Duodenal mucosa (tissue), 2 donors: Measurements from ENCODE around the gene CD55.

Experiments used
- H3K27ac ChIP-seq: one replicate; pipeline ENCODE4 v1.7.0; 2013; ENCODE audit warnings: low read depth, low read length
- H3K27me3 ChIP-seq, 2 donors: one replicate each; pipeline ENCODE4 v1.7.0; 2013; ENCODE audit warnings: low read length in 2 of 2, control low read depth in 1 of 2; ENCODE audit not compliant: insufficient read depth in 2 of 2, control insufficient read depth in 1 of 2
- H3K36me3 ChIP-seq, 2 donors: one replicate each; pipeline ENCODE4 v1.7.0; 2013; ENCODE audit warnings: low read length in 2 of 2, control low read depth in 1 of 2; ENCODE audit not compliant: insufficient read depth in 2 of 2, control insufficient read depth in 1 of 2
- H3K4me1 ChIP-seq, 2 donors: one replicate each; pipeline ENCODE4 v1.7.0; 2013; ENCODE audit warnings: low read length in 2 of 2, control low read depth in 1 of 2; ENCODE audit not compliant: insufficient read depth in 2 of 2, control insufficient read depth in 1 of 2
- H3K4me3 ChIP-seq, 2 donors: one replicate each; pipeline ENCODE4 v1.7.0; 2013; ENCODE audit warnings: low read length in 2 of 2, low read depth in 1 of 2
- H3K9ac ChIP-seq, 2 donors: one replicate each; pipeline ENCODE4 v1.7.0; 2013; ENCODE audit warnings: low read length in 2 of 2, low read depth in 1 of 2
- H3K9me3 ChIP-seq, 2 donors: one replicate each; pipeline ENCODE4 v1.7.0; 2013; ENCODE audit warnings: low read length in 2 of 2, control low read depth in 1 of 2; ENCODE audit not compliant: control insufficient read depth in 1 of 2

Gene CD55

DNA sequence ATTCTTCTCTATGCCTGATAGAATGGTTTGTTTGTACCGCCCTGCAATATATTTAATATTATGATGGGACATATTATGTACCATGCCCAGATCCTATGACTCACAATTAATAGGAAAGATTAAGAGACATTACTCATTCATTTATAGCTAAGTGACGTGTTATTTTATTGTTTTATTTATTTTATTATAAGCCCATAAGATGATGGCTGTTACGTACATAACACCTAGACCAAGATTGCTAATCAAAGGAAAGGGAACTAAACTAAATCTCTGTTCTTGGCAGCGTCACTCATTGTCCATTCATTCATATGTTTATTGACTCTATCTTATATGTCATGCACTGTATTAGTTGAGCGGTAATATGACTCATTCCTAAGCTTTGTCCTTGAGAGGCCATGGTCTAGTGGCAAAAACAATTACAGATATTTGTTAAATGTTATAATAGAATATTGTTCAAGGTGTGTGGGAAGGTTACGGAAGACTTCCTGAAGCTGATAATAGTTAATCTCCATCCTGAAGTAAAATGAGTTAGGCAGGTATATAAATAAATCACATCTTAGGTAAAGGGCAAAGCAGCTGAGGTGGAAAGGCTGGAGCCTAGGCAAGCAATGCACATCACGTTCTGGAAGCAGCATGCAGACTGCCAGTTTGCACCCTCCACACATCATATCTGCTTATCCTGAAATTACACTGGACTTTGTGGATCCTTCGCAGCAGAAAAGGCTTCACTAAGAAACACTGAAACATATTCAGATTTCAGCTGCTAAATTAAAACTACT is 16.6 kb upstream of the CD55 start:
- Histone ChIP-seq H3K4me1 (peaks cover 13 to 23% of the 10 kb centered on the region in 2 donors), H3K27me3 (no peaks in the 10 kb centered on the region), H3K4me3 (no peak overlapping the region), H3K36me3 (no peaks in the 10 kb centered on the region), H3K9me3 (no peaks in the 10 kb centered on the region), H3K9ac (peak overlapping the region in 1 of 2 donors; percentile 33), H3K27ac (peak overlapping the region; percentile 40)

DNA sequence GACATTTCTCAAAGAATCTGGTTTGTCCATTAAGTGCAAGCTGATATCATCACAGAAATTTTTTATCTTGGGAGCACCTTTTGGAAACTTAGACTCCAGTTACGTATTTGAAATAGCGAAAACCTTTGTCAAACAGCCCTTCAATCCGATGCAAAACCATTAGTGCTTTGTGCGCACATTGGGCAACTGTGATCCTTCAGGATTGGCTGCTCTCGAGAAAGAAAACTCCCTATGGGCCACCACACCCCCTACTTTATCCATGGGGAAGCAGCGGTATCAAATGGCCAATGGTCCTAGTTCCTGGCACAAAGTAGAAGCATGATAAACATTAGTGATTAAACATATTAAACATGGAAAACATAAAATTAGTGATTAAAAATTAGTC is 16.0 kb upstream of the CD55 start:
- H3K27ac ChIP-seq: peak overlapping the region; percentile 40
- H3K9ac ChIP-seq: peak overlapping the region in 1 of 2 donors; percentile 33
- H3K9me3 ChIP-seq: no peaks in the 10 kb centered on the region
- no peaks in the 10 kb centered on the region for H3K27me3 ChIP-seq
- peaks cover 14 to 24% of the 10 kb centered on the region in 2 donors for H3K4me1 ChIP-seq
- H3K4me3 ChIP-seq: no peak overlapping the region
- no peaks in the 10 kb centered on the region for H3K36me3 ChIP-seq

DNA sequence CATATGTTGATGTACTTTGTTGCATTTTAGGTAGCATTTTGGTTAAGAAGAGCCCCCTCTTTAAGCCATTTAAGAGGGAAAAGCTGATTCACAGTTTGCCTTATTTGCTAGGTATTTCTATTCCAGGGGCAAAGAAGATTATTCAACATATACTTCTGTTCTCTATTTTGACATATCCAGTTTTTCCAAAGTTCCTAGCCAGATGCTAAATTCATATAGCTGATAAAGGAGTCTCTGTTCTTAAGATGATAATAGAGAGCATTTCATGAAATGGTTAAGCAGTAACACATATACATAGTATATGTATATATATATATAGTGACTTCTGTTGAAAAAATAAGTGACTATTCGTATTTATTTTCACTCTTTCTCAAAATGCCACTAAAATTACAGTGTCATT is 15.5 kb upstream of the CD55 start:
- no peaks in the 10 kb centered on the region for H3K9me3 ChIP-seq
- no peak overlapping the region for H3K4me3 ChIP-seq
- H3K36me3 ChIP-seq: no peaks in the 10 kb centered on the region
- peaks cover 14 to 24% of the 10 kb centered on the region in 2 donors for H3K4me1 ChIP-seq
- no peak overlapping the region for H3K9ac ChIP-seq
- no peaks in the 10 kb centered on the region for H3K27me3 ChIP-seq
- H3K27ac ChIP-seq: no peak overlapping the region

DNA sequence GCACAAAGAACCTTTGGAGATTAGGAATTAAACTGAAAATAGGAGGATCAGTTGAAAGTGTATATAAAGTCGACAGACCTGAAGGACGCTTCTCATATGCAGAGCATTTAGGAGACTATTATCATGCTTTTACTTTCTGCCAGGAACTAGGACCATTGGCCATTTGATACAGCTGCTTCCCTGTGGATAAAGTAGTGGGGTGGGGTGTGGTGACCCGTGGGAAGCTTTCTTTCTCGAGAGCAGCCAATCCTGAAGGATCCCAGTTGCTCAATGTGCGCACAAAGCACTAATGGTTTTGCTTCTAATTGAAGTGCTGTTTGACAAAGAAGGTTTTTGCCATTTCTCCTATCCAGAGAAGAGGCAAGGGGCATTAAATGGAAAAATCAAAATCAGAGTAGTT is 14.9 kb upstream of the CD55 start:
- Histone ChIP-seq H3K9ac (no peak overlapping the region), H3K9me3 (no peaks in the 10 kb centered on the region)

DNA sequence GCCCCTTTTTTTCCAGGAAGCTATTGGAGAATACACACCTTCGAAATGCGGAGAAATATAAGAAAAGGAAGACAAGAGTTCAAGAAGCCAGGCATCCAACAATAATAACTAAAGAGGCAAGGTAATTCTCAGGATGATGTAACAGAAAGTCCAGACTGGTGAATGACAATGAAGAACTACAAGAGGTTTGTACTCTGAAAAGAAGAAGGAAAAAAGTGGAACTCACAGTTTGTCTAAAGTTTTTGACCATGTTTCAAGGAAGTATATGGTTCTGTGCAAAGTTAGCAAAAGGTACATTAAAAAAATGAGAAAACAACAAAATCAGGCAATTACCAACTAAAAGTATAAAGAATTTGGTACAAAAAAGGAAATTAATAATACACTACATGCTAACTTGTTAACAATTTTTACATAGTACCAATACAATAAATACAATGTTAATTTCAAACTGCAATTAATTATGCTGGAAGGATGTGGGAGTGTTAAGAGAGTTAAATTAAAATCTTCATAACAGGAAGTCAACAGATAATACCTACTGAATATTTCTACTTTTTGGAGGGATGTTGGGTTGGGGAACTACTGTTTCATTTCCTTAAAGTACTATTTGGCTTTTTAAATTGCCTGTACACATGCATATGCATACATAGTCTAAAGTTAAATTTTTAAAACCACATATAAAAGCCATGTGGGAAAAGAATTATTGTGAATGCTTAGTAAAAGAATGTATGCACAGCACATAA is 12.9 kb upstream of the CD55 start:
- H3K9me3 ChIP-seq: no peaks in the 10 kb centered on the region
- H3K4me3 ChIP-seq: no peak overlapping the region
- H3K4me1 ChIP-seq: peaks cover 14 to 20% of the 10 kb centered on the region in 2 donors
- H3K9ac ChIP-seq: no peak overlapping the region
- H3K36me3 ChIP-seq: no peaks in the 10 kb centered on the region
- H3K27me3 ChIP-seq: no peaks in the 10 kb centered on the region
- no peak overlapping the region for H3K27ac ChIP-seq

More for the DNA sequence above, 14.9 kb upstream of the CD55 start:
- Histone ChIP-seq H3K4me1 (peaks cover 14 to 24% of the 10 kb centered on the region in 2 donors), H3K27ac (no peak overlapping the region), H3K36me3 (no peaks in the 10 kb centered on the region), H3K27me3 (no peaks in the 10 kb centered on the region), H3K4me3 (no peak overlapping the region)

DNA sequence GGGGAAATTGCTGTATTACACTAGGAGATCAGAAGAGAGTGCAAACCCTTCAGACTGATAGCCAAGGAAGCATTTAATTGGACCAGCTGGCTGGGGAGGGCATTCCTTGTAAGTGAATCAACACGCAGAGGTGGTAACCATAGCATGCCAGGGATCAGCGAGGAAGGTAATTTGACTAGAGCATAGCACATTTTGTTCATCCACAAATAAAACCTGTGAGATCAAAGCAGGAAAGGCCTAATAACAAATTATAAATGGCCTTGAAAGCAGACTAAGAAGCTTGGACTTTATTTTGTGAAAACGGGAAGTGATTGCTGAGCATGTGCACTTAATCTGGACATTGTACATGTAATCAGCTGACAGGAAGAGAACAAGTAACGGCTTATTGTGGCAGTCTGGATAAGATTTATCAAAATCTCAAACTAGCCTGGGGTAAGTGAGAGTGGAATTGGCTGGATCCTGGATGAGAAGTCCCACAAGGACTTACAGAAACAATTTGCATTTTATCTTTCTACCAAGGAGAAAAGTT is 11.7 kb upstream of the CD55 start:
- Histone ChIP-seq H3K36me3 (no peaks in the 10 kb centered on the region), H3K4me1 (peaks cover 14 to 20% of the 10 kb centered on the region in 2 donors), H3K27ac (no peak overlapping the region)

DNA sequence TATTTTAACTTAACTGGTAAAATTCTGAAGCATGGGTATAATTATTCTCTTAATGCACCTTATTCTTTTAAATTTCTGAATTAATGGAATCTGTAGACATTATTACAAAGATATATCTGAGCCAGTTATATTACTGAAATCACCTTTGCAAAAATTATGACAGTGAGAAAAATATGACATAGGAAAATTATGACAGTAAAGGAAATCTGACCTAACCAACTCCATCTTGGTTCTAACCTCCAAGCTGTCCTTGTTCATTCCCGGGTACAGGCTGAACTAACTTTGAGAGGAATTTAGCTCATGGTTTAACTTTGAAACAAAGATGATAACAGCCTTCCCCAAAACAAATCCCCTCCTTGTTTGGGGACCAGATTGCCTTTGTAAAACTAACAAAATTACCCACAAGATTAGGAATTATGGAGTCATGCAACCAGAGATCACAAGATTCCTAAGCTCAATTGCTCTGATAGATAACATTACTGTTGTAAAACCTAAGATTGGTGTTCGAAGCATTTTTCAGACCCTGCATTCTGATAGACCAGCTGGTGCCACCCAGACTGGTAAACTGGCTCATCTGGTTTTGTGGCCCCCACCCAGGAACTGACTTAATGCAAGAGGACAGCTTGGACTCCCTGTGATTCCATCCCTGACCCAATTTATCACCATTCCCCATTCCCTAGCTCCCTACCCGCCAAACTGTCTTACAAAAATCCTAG is 9.4 kb upstream of the CD55 start:
- no peak overlapping the region for H3K27ac ChIP-seq
- H3K9me3 ChIP-seq: no peaks in the 10 kb centered on the region
- no peaks in the 10 kb centered on the region for H3K27me3 ChIP-seq
- H3K9ac ChIP-seq: no peak overlapping the region
- H3K4me1 ChIP-seq: peaks cover 14 to 17% of the 10 kb centered on the region in 2 donors
- no peaks in the 10 kb centered on the region for H3K36me3 ChIP-seq
- H3K4me3 ChIP-seq: no peak overlapping the region

More for the DNA sequence above, 11.7 kb upstream of the CD55 start:
- peak overlapping the region in 1 of 2 donors; percentile 3 for H3K9ac ChIP-seq
- no peaks in the 10 kb centered on the region for H3K9me3 ChIP-seq
- H3K4me3 ChIP-seq: peak overlapping the region; percentile 7 to 31
- H3K27me3 ChIP-seq: no peaks in the 10 kb centered on the region

DNA sequence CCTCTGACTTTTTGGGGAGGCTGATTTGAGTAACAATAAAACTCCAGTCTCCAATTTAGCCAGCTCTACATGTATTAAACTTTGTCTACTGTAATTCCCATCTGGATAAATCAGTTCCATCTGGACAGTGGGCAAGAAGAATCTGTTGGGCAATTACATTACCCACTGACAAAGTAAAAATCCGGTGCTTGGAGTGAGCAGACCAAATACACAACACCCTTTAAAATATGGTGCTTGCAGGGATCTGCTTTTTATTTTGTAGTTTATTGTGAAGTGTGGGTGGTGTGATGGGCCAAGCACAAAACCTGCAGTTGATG is 8.9 kb upstream of the CD55 start:
- no peaks in the 10 kb centered on the region for H3K36me3 ChIP-seq
- no peak overlapping the region for H3K9ac ChIP-seq
- H3K27me3 ChIP-seq: no peaks in the 10 kb centered on the region
- H3K4me1 ChIP-seq: peaks cover 19 to 21% of the 10 kb centered on the region in 2 donors
- no peak overlapping the region for H3K4me3 ChIP-seq
- no peaks in the 10 kb centered on the region for H3K9me3 ChIP-seq
- no peak overlapping the region for H3K27ac ChIP-seq

DNA sequence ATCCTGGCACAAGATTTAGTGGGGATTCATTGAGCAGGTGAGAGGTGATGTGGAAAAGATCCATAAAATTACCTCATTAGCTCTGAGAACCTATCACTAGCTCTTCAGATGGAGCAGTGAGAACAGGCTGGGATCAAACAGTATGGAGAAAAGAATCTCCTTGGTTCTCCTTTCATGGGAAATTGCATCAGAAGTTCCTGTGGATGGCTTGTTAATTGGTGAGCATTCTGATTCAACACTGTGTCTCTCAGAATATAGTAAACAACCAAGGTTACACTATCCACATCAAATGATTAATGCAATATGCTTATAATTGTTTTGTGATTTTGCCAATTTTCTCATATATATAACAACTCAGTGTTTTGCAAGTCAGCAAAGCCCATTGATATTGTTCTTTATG is 8.3 kb upstream of the CD55 start:
- no peak overlapping the region for H3K4me3 ChIP-seq
- no peak overlapping the region for H3K9ac ChIP-seq
- peaks cover 20 to 25% of the 10 kb centered on the region in 2 donors for H3K4me1 ChIP-seq
- H3K27ac ChIP-seq: no peak overlapping the region
- no peaks in the 10 kb centered on the region for H3K9me3 ChIP-seq
- H3K36me3 ChIP-seq: no peaks in the 10 kb centered on the region
- no peaks in the 10 kb centered on the region for H3K27me3 ChIP-seq

DNA sequence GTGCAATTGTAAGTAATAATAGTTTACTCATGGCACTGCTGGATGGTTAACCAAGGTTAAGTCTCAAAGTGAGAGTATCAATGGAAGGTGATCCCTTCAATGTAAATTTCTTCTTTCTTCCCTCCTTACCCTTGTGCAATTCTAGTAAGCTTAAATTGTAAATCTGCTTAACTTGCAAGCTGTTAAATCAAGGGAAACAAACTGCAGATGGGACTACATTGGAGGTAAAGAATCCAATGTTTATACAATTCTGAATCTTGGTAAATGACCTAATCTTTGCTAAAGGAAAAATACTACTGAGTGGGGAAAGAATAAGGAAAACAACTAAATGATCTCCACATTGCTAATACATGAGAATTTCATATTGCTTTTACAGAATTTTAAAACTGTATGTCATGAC is 6.7 kb upstream of the CD55 start:
- no peaks in the 10 kb centered on the region for H3K27me3 ChIP-seq
- no peak overlapping the region for H3K4me3 ChIP-seq
- no peaks in the 10 kb centered on the region for H3K36me3 ChIP-seq
- no peaks in the 10 kb centered on the region for H3K9me3 ChIP-seq
- no peak overlapping the region for H3K9ac ChIP-seq
- no peak overlapping the region for H3K27ac ChIP-seq
- H3K4me1 ChIP-seq: peaks cover 14 to 17% of the 10 kb centered on the region in 2 donors
